Heart right ventricle (tissue), 16 donors: ENCODE results near the gene DLX1. TPM values are rescaled to one million over a fixed set of nuclear protein-coding genes. Genes with fewer than 3 reads are reported as not detected.

Source experiments
- ATAC-seq, 8 donors: fragments of 200-7000 bp; cut with Tn5 transposase; one replicate each; pipeline ENCODE4 v1.9.1; 2020; ENCODE audit warnings: mild to moderate bottlenecking in 8 of 8, moderate library complexity in 8 of 8, moderate number of reproducible peaks in 1 of 8
- DNase-seq, 2 donors: peaks; one replicate each; pipeline ENCODE4 v3.0.0-alpha.2; 2020
- H3K27ac ChIP-seq, 10 donors: fragments of 200-600 bp; sonication (generic) in 2 of 10; one replicate each; pipeline versions ENCODE4 v1.5.0 to v1.8.0; 2020 to 2022; ENCODE audit warnings: mild to moderate bottlenecking in 3 of 10
- H3K27me3 ChIP-seq, 7 donors: fragments of 200-600 bp; one replicate each; pipeline ENCODE4 v1.8.0; 2021 to 2022; ENCODE audit warnings: mild to moderate bottlenecking in 2 of 7
- H3K36me3 ChIP-seq, 9 donors: fragments of 200-600 bp; sonication (generic) in 1 of 9; one replicate each; pipeline versions ENCODE4 v1.5.0 to v1.8.0; 2020 to 2022; ENCODE audit warnings: mild to moderate bottlenecking in 2 of 9
- H3K4me1 ChIP-seq, 9 donors: fragments of 200-600 bp; sonication (generic) in 1 of 9; one replicate each; pipeline versions ENCODE4 v1.5.0 to v1.8.0; 2020 to 2022; ENCODE audit warnings: mild to moderate bottlenecking in 4 of 9
- H3K4me3 ChIP-seq, 10 donors: fragments of 200-600 bp; sonication (generic) in 2 of 10; one replicate each; pipeline versions ENCODE4 v1.5.0 to v1.8.0; 2020 to 2022; ENCODE audit warnings: mild to moderate bottlenecking in 7 of 10, moderate library complexity in 2 of 10
- H3K9me3 ChIP-seq, 11 donors: fragments of 200-600 bp in 10 of 11; sonication (generic) in 2 of 11; one replicate each; pipeline versions ENCODE4 v1.5.0 to v1.8.0; 2013 to 2022; ENCODE audit warnings: mild to moderate bottlenecking in 2 of 11, control low read depth in 1 of 11, moderate library complexity in 1 of 11
- WGBS, 2 donors: extraction: QIAGEN DNeasy Blood & Tissue Kit; methylation state at CpG; one replicate each; pipeline ENCODE4 v1.1.7; 2013; ENCODE audit warnings: inconsistent platforms in 1 of 2; 5-methylcytosine and 5-hydroxymethylcytosine counted together
- intact Hi-C, 10 donors: fragments of 100-400 bp; cut with DNase I; formaldehyde crosslinking; loops; one replicate each; pipeline versions ENCODE4 v1.11.1 to v1.14.2; 2022
- polyA plus RNA-seq, 2 donors: library from polyadenylated mRNA; stranded (reverse); fragments of 200-250 nt; gene quantifications; one replicate each; pipeline ENCODE4 v1.2.3, GENCODE V29; 2013
- total RNA-seq, 10 donors: library from RNA; stranded (reverse); fragmentation: NEBNext Ultra II Directional in 3 of 10; extraction: Animal tissue kit (Norgen Biotek cat#: 25700) in 3 of 10; gene quantifications; one replicate each; pipeline versions ENCODE4 v1.2.1 to v1.2.4, GENCODE V29; 2021 to 2023
- TF ChIP-seq, protein P1 (sequence below), 9 donors: fragments of 200-600 bp; sonication (generic) in 2 of 9; IDR thresholded peaks; one replicate each; pipeline versions ENCODE4 v1.5.0 to v1.8.0; 2021 to 2022; ENCODE audit warnings: antibody characterized with exemption in 9 of 9, mild to moderate bottlenecking in 5 of 9, moderate library complexity in 1 of 9
- donor health status: Arrhythmogenic right ventricular cardiomyopathy.
- donor health status: ischemic (EF 13 %, LVEDD 7.1; RV severe dilation, severe dysfunction).
- donor health status: healthy with polysubstance abuse.
- donor health status: DM: no; HTN: yes; CAD: no.
- donor health status: DM: no; HTN: no; CAD: no.
- donor health status: ischemic (EF 25% LVEDD 6.9; RV normal size, moderate dysfunction).
- donor health status: ischemic (EF 25% LVEDD 5.7; RV mildly dilated, moderate dysfunction).
- donor health status: healthy.
- donor health status: DM: yes; HTN: yes; CAD: no.
- donor health status: Ischemic cardiomyopathy.
- donor health status: ischemic (EF 35%, LVEDD 5.7; RV mildly dilated, moderate dysfunction).
- donor health status: nonischemic (EF 11% LVEDD 7.7; RV severe dilation, severe dysfunction).
- donor health status: DM: yes; HTN: yes; CAD: no.
- donor health status: PGD.
- donor health status: ischemic (EF 29% LVEDD 5.4; RV normal size, mild dysfunction).
- donor health status: nonischemic (EF 23%, LVEDD 6.1; RV moderate dilation, normal function).

DLX1 gene
- total and polyA plus RNA-seq, 12 donors: 0.10 to 0.41 TPM; not detected in 10

DNA sequence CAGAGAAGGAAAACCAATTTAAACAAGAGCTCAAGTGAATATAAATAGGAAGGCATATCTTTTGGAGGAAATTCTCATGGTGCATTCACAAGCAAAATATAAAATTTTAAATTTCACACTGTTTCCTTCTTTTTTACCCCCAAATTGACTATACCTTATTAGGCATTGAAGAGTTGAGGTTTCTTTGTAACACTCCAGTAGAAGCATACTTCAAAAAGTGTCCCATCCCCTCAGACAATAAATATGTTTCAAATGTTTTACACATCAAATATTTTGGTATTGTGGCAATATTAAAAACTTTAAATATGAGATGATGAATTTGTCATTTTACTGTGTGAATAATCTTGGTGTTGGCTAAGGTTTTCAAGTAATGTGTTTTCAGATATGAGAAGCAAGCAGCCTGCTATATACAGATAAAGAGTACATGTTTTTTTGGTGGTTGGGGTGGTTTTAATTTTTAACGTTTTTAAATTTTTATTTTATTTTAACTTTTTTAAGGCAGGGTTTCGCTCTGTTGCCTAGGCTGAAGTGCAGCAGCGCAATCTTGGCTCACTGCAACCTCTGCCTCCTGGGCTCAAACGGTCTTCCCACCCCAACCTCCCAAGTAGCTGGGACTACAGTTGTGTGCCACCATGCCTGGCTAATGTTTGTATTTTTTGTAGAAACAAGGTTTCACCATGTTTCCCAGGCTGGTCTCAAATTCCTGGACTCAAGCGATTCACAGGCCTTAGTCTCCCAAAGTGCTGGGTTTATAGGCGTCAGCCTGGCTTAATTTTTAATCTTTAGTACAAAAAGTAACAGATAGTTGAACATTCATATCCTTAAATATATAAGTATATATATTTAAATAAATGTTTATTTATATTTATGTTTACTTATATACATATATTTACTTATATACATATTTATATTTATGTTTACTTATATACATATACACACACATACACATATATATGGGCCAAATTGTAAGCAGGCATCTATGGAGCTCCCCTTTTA lies 36.5 kb upstream of the DLX1 start:
- peaks cover 0 to 5% (median 0%) of the 10 kb centered on the region in 9 donors for H3K4me1 ChIP-seq
- no peak for DNase-seq
- intact Hi-C loops: no loop called here
- ATAC-seq: no peak
- H3K27me3 ChIP-seq: no peaks in the 10 kb centered on the region
- WGBS, 2 donors: 91 to 94% methylated on average over 6 of the region's 6 CpGs
- H3K27ac ChIP-seq: no peak overlapping the region
- H3K4me3 ChIP-seq: no peak overlapping the region
- H3K36me3 ChIP-seq: no peaks in the 10 kb centered on the region
- TF ChIP-seq, protein P1, sequence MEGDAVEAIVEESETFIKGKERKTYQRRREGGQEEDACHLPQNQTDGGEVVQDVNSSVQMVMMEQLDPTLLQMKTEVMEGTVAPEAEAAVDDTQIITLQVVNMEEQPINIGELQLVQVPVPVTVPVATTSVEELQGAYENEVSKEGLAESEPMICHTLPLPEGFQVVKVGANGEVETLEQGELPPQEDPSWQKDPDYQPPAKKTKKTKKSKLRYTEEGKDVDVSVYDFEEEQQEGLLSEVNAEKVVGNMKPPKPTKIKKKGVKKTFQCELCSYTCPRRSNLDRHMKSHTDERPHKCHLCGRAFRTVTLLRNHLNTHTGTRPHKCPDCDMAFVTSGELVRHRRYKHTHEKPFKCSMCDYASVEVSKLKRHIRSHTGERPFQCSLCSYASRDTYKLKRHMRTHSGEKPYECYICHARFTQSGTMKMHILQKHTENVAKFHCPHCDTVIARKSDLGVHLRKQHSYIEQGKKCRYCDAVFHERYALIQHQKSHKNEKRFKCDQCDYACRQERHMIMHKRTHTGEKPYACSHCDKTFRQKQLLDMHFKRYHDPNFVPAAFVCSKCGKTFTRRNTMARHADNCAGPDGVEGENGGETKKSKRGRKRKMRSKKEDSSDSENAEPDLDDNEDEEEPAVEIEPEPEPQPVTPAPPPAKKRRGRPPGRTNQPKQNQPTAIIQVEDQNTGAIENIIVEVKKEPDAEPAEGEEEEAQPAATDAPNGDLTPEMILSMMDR (IDR thresholded peaks at IDR 0.05): no peak
- H3K9me3 ChIP-seq: no peaks in the 10 kb centered on the region

- Histone ChIP-seq H3K4me3 (no peak overlapping the region), H3K27me3 (no peaks in the 10 kb centered on the region), H3K4me1 (peaks cover 0 to 5% (median 0%) of the 10 kb centered on the region in 9 donors), H3K27ac (no peak overlapping the region), H3K36me3 (no peaks in the 10 kb centered on the region), H3K9me3 (no peaks in the 10 kb centered on the region)
- intact Hi-C loops: no loop called here
- ATAC-seq (no peak), DNase-seq (no peak)
- WGBS, 2 donors: 95 to 97% methylated on average over 2 of the region's 2 CpGs
- TF ChIP-seq, protein P1 (IDR thresholded peaks at IDR 0.05): no peak
Observed at GRCh38 chr2:172049567-172050120, 35.7 kb upstream of the DLX1 start.

- DNase-seq (no peak), ATAC-seq (no peak)
- intact Hi-C loops: no loop called here
- H3K9me3 ChIP-seq: no peaks in the 10 kb centered on the region
- WGBS, 2 donors: 86 to 95% methylated on average over 1 of the region's 1 CpG
- peaks cover 0 to 5% (median 0%) of the 10 kb centered on the region in 9 donors for H3K4me1 ChIP-seq
- H3K36me3 ChIP-seq: no peaks in the 10 kb centered on the region
- no peak overlapping the region for H3K4me3 ChIP-seq
- H3K27ac ChIP-seq: no peak overlapping the region
- no peaks in the 10 kb centered on the region for H3K27me3 ChIP-seq
- TF ChIP-seq, protein P1 (IDR thresholded peaks at IDR 0.05): no peak
Observed at GRCh38 chr2:172050479-172051125, 34.7 kb upstream of the DLX1 start.
